Activated CD4-positive, alpha-beta T cell treated with anti-CD3 and anti-CD28 coated beads, Interleukin-10, Interleukin-2, amounts not matched to agents 100 ng/mL and 50 ng/mL, durations not matched to agents 16 hours and 8 hours (primary cell): ENCODE data around the gene MSX1.
"Not testable (repeated sequence)": the region's sequence is repeated elsewhere in the genome, so short reads cannot be mapped to it uniquely, and the experiment has no call there.

ENCODE experiments used
- DNase-seq: peaks from one replicate; pipeline ENCODE4 v3.0.0-alpha.2; 2020

The MSX1 gene

GRCh38 chr4:4859325-4859798 lies at the start of gene MSX1:
Gene MSX1, plus strand, starts transcription at chr4:4859665. Its CDS starts 235 bp downstream, at chr4:4859900.
- DNase-seq = peak; percentile 47

GRCh38 chr4:4810092-4810774 lies 49.2 kb upstream of the MSX1 start:
- no peak for DNase-seq

GRCh38 chr4:4810778-4811177 lies 48.7 kb upstream of the MSX1 start:
- no peak for DNase-seq

- no peak for DNase-seq
These were observed 47.2 kb upstream of the MSX1 start for GRCh38 chr4:4812145-4812794.

- no peak for DNase-seq
These were observed 40.9 kb upstream of the MSX1 start for GRCh38 chr4:4818415-4819212.

GRCh38 chr4:4819213-4819606 lies 40.3 kb upstream of the MSX1 start:
- DNase-seq = no peak

- no peak for DNase-seq
These were observed 39.2 kb upstream of the MSX1 start for GRCh38 chr4:4820261-4820660.

- no peak for DNase-seq
These were observed 38.7 kb upstream of the MSX1 start for GRCh38 chr4:4820739-4821138.

GRCh38 chr4:4821577-4821976 lies 37.9 kb upstream of the MSX1 start:
- DNase-seq = no peak

- not testable (repeated sequence) for DNase-seq
These were observed 37.2 kb upstream of the MSX1 start for GRCh38 chr4:4822286-4822685.

GRCh38 chr4:4823621-4824162 lies 35.8 kb upstream of the MSX1 start:
- DNase-seq = no peak

GRCh38 chr4:4824232-4824631 lies 35.2 kb upstream of the MSX1 start:
- DNase-seq = no peak

- no peak for DNase-seq
These were observed 34.0 kb upstream of the MSX1 start for GRCh38 chr4:4825431-4825830.

GRCh38 chr4:4829837-4830236 lies 29.6 kb upstream of the MSX1 start:
- DNase-seq = no peak

GRCh38 chr4:4831266-4831665 lies 28.2 kb upstream of the MSX1 start:
- no peak for DNase-seq

- DNase-seq = no peak
These were observed 27.6 kb upstream of the MSX1 start for GRCh38 chr4:4831825-4832224.

- no peak for DNase-seq
These were observed 23.4 kb upstream of the MSX1 start for GRCh38 chr4:4836044-4836443.

- no peak for DNase-seq
These were observed 22.1 kb upstream of the MSX1 start for GRCh38 chr4:4837316-4837715.

- DNase-seq = no peak
These were observed 21.2 kb upstream of the MSX1 start for GRCh38 chr4:4838051-4838935.

GRCh38 chr4:4838936-4839810 lies 20.3 kb upstream of the MSX1 start:
- DNase-seq = no peak

GRCh38 chr4:4840351-4840750 lies 19.1 kb upstream of the MSX1 start:
- no peak for DNase-seq
